LoVo (cell line): ENCODE results near the gene ATF3.

ENCODE experiments used
- DNase-seq: peaks from one replicate; pipeline ENCODE4 v3.0.0-alpha.2; 2016; ENCODE audit warnings: low spot score

The ATF3 gene

GRCh38 chr1:212586206-212587015 lies 22.1 kb upstream of the ATF3 start:
- no peak for DNase-seq

- DNase-seq: no peak
Measured at GRCh38 chr1:212587016-212587887, 21.3 kb upstream of the ATF3 start.

GRCh38 chr1:212587888-212588510 lies 20.6 kb upstream of the ATF3 start:
- DNase-seq: no peak

GRCh38 chr1:212589446-212589845 lies 19.1 kb upstream of the ATF3 start:
- DNase-seq: no peak

- DNase-seq: no peak
Measured at GRCh38 chr1:212591922-212592321, 16.6 kb upstream of the ATF3 start.

GRCh38 chr1:212593821-212594251 lies 14.7 kb upstream of the ATF3 start:
- no peak for DNase-seq

- no peak for DNase-seq
Measured at GRCh38 chr1:212594640-212595039, 13.9 kb upstream of the ATF3 start.

GRCh38 chr1:212595229-212595628 lies 13.3 kb upstream of the ATF3 start:
- DNase-seq: no peak

GRCh38 chr1:212595787-212596714 lies 12.5 kb upstream of the ATF3 start:
- DNase-seq: peak; percentile 93

- DNase-seq: no peak
Measured at GRCh38 chr1:212596798-212597197, 11.8 kb upstream of the ATF3 start.

GRCh38 chr1:212597487-212597886 lies 11.1 kb upstream of the ATF3 start:
- peak; percentile 36 for DNase-seq

GRCh38 chr1:212600071-212600915 lies 8.3 kb upstream of the ATF3 start:
- DNase-seq: no peak

GRCh38 chr1:212600980-212601379 lies 7.6 kb upstream of the ATF3 start:
- DNase-seq: no peak

- DNase-seq: no peak
Measured at GRCh38 chr1:212601524-212601923, 7.0 kb upstream of the ATF3 start.

GRCh38 chr1:212605441-212606394 lies 2.8 kb upstream of the ATF3 start:
- DNase-seq: no peak

- peak; percentile 82 for DNase-seq
Measured at GRCh38 chr1:212606395-212607205, 2.0 kb upstream of the ATF3 start.

GRCh38 chr1:212607206-212607912 lies 1.2 kb upstream of the ATF3 start:
- no peak for DNase-seq

- DNase-seq: no peak
Measured at GRCh38 chr1:212607913-212608391, 609 bp upstream of the ATF3 start.
